HepG2 (cell line): Measurements from ENCODE around the gene SOX12. TPM values are rescaled to one million over a fixed set of nuclear protein-coding genes. Genes with fewer than 3 reads are reported as not detected.
A peak's percentile ranks its signal among the peaks of the same experiment; 100 is the strongest.

ENCODE experiments used
- ARNT2 ChIP-seq: sonication (generic); formaldehyde crosslinking; IDR thresholded peaks from 2 replicates; pipeline ENCODE4 v1.8.0; 2022; ENCODE audit warnings: mild to moderate bottlenecking, low read depth, missing genetic modification reagents, moderate library complexity
- CEBPG ChIP-seq: IDR thresholded peaks from 2 replicates; pipeline ENCODE4 v1.6.1; 2016
- CHD2 ChIP-seq: IDR thresholded peaks from 2 replicates; pipeline ENCODE4 v1.6.1; 2011; ENCODE audit warnings: low read depth, low read length, improper control_type of control experiment
- LCORL ChIP-seq, 2 experiments: fragments of 450-650 bp in 1 of 2; sonication (generic) in 1 of 2; formaldehyde crosslinking in 1 of 2; IDR thresholded peaks; 2 replicates each; pipeline versions ENCODE4 v1.5.0 to v1.6.1; 2017 to 2020; ENCODE audit warnings: antibody characterized with exemption in 1 of 2, missing genetic modification reagents in 1 of 2
- MXI1 ChIP-seq: IDR thresholded peaks from 3 replicates; pipeline ENCODE4 v1.6.1; 2012; ENCODE audit warnings: low read depth, low read length, inconsistent platforms, borderline replicate concordance
- POLR2A ChIP-seq, 2 experiments: IDR thresholded peaks; 2 replicates each; pipeline ENCODE4 v1.6.1; 2011; ENCODE audit warnings: low read depth in 2 of 2, low read length in 2 of 2, mild to moderate bottlenecking in 1 of 2, moderate library complexity in 1 of 2; ENCODE audit not compliant: insufficient read depth in 1 of 2
- SOX6 ChIP-seq, 2 experiments: fragments of 450-650 bp in 1 of 2; sonication (generic) in 1 of 2; formaldehyde crosslinking in 1 of 2; IDR thresholded peaks; 2 replicates each; pipeline versions ENCODE4 v1.4.0 to v1.6.1; 2017 to 2020; ENCODE audit warnings: antibody characterized with exemption in 1 of 2, mild to moderate bottlenecking in 1 of 2, missing genetic modification reagents in 1 of 2
- TAF1 ChIP-seq: sonication (generic); formaldehyde crosslinking; IDR thresholded peaks from 2 replicates; pipeline ENCODE4 v1.4.0; 2020; ENCODE audit warnings: missing genetic modification reagents
- TSC22D2 ChIP-seq: sonication (generic); formaldehyde crosslinking; IDR thresholded peaks from 2 replicates; pipeline ENCODE4 v1.5.1; 2020; ENCODE audit warnings: missing genetic modification reagents, mild to moderate bottlenecking, borderline replicate concordance
- ZNF124 ChIP-seq: sonication (generic); formaldehyde crosslinking; IDR thresholded peaks from 2 replicates; pipeline ENCODE4 v1.4.0; 2020; ENCODE audit warnings: missing genetic modification reagents
- ZNF280B ChIP-seq: sonication (generic); formaldehyde crosslinking; IDR thresholded peaks from 2 replicates; pipeline ENCODE4 v1.5.0; 2020; ENCODE audit warnings: missing genetic modification reagents, mild to moderate bottlenecking, borderline replicate concordance
- ZNF333 ChIP-seq: sonication (generic); formaldehyde crosslinking; IDR thresholded peaks from 2 replicates; pipeline ENCODE4 v1.4.0; 2020; ENCODE audit warnings: mild to moderate bottlenecking, missing genetic modification reagents, borderline replicate concordance
- ZNF510 ChIP-seq: sonication (generic); formaldehyde crosslinking; IDR thresholded peaks from 2 replicates; pipeline ENCODE4 v1.4.0; 2020; ENCODE audit warnings: low read depth, mild to moderate bottlenecking, missing genetic modification reagents
- ZNF687 ChIP-seq: sonication (generic); formaldehyde crosslinking; IDR thresholded peaks from 2 replicates; pipeline ENCODE4 v1.5.1; 2020; ENCODE audit warnings: mild to moderate bottlenecking, missing genetic modification reagents, moderate library complexity
- ZNF772 ChIP-seq: sonication (generic); formaldehyde crosslinking; IDR thresholded peaks from 2 replicates; pipeline ENCODE4 v1.5.0; 2020; ENCODE audit warnings: mild to moderate bottlenecking, missing genetic modification reagents
- ZNF816 ChIP-seq: sonication (generic); formaldehyde crosslinking; IDR thresholded peaks from 2 replicates; pipeline ENCODE4 v1.8.0; 2022; ENCODE audit warnings: missing genetic modification reagents, mild to moderate bottlenecking, borderline replicate concordance
- polyA plus RNA-seq, 8 experiments: library from polyadenylated mRNA; depleted of rRNA in 3 of 8; stranded (reverse) in 7 of 8; unstranded in 1 of 8; fragments of >200 nt; fragmentation: Illumina TruSeq in 4 of 8; extraction: Trizol in 4 of 8; gene quantifications; 2 replicates each; pipeline versions ENCODE4 v1.2.1 to v1.2.3, GENCODE V29; 2011 to 2016; ENCODE audit warnings: low read depth in 4 of 8, missing spikeins in 1 of 8, mixed read lengths in 1 of 8; ENCODE audit not compliant: insufficient read depth in 1 of 8
- total RNA-seq, 5 experiments: library from RNA; depleted of rRNA; stranded (reverse); fragments of >200 nt; fragmentation: Illumina TruSeq; extraction: Trizol; gene quantifications; 2 replicates each; pipeline ENCODE4 v1.2.3, GENCODE V29; 2016; ENCODE audit warnings: low read depth in 1 of 5
- TF ChIP-seq, protein P1 (sequence below), 2 experiments: sonication (generic) in 1 of 2; formaldehyde crosslinking in 1 of 2; IDR thresholded peaks; 2 replicates each; pipeline versions ENCODE4 v1.4.0 to v1.6.1; 2018 to 2020; ENCODE audit warnings: missing genetic modification reagents in 2 of 2, borderline replicate concordance in 1 of 2, low read depth in 1 of 2, mild to moderate bottlenecking in 1 of 2, missing biosample characterization in 1 of 2
- TF ChIP-seq, protein P2 (sequence below): sonication (generic); formaldehyde crosslinking; IDR thresholded peaks from 2 replicates; pipeline ENCODE4 v1.5.1; 2020; ENCODE audit warnings: mild to moderate bottlenecking, missing genetic modification reagents, borderline replicate concordance

The SOX12 gene
- total and polyA plus RNA-seq, 2 of the 13 experiments (the other 11 are each of a cell fraction or from before 2014, with no cell fraction given), result 10.0 to 18.7 TPM

DNA sequence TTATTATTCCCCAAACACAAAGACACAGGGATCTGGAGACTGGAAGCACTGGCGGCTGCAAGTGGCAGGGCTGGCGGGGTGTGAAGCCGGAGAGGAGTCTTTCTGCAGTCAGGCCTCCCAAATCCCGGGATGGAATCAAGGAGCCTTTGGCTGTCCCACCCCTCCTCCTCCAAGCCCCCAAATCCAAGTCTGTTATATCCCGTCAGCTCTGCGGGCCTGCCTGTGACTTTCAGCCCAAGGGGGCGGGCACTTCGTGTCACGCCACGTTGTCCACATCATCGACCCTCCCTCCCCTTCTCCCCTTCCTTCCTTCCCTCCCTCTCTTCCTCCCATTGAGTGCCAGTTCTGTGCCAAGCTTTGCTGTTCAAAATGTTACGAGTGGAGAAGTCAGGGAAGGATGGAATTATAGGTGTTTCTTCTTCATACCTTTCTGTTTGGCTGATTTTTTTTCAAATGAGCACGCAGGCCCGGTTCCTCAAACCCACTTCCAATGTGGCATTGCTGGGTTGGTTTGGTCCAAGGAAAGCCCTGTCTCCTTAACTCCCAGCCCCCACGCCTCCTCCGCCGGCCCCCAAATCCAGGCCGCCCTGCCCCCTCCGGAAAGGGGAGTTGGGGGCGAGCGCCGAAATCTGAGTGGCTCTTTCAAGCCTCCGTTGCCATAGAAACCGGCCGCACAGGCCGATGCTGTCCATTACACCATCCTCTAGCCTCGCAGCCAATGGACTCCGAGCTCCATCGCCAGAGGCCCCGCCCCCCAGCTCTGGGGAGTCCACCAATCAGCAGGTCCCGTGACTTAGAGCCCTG lies 15.3 kb upstream of the SOX12 start (continued):
- TF ChIP-seq, protein P1, sequence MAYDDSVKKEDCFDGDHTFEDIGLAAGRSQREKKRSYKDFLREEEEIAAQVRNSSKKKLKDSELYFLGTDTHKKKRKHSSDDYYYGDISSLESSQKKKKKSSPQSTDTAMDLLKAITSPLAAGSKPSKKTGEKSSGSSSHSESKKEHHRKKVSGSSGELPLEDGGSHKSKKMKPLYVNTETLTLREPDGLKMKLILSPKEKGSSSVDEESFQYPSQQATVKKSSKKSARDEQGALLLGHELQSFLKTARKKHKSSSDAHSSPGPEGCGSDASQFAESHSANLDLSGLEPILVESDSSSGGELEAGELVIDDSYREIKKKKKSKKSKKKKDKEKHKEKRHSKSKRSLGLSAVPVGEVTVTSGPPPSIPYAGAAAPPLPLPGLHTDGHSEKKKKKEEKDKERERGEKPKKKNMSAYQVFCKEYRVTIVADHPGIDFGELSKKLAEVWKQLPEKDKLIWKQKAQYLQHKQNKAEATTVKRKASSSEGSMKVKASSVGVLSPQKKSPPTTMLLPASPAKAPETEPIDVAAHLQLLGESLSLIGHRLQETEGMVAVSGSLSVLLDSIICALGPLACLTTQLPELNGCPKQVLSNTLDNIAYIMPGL (CRISPR knock-in tag; IDR thresholded peaks at IDR 0.05; ENCODE audit: borderline replicate concordance in 1 of 2, low read depth in 1 of 2), result peak; percentile 41 to 46; a peak in 1 of 4 replicates
- TF ChIP-seq CHD2, result peak; percentile 40; the same call in 1 of the 2 replicates
- TF ChIP-seq TAF1 (CRISPR knock-in tag), result peak; percentile 65
- peak; percentile 92 for TF ChIP-seq ZNF280B (CRISPR knock-in tag)
- peak; percentile 8; the same call in 1 of the 2 replicates for TF ChIP-seq CEBPG (CRISPR knock-in tag)
- TF ChIP-seq TSC22D2, result no peak
- 0 out of 2 replicates have a peak, but pooled peaks have one; percentile 27 for TF ChIP-seq ZNF124 (CRISPR knock-in tag)
- peak; percentile 45 for TF ChIP-seq ARNT2 (CRISPR knock-in tag)
- TF ChIP-seq ZNF510 (CRISPR knock-in tag), result 0 out of 2 replicates have a peak, but pooled peaks have one; percentile 31
- TF ChIP-seq SOX6 (IDR thresholded peaks at IDR 0.05), result no peak
- TF ChIP-seq SOX6 (CRISPR knock-in tag; IDR thresholded peaks at IDR 0.05), result peak; percentile 77
- peak; percentile 52 to 79 for TF ChIP-seq POLR2A (IDR thresholded peaks at IDR 0.05; ENCODE audit: insufficient read depth in 1 of 2, low read depth in 2 of 2, low read length in 2 of 2)
- peak; percentile 59; the same call in 2 of the 3 replicates for TF ChIP-seq MXI1
- peak; percentile 92 for TF ChIP-seq ZNF687 (CRISPR knock-in tag)
- TF ChIP-seq, protein P2, sequence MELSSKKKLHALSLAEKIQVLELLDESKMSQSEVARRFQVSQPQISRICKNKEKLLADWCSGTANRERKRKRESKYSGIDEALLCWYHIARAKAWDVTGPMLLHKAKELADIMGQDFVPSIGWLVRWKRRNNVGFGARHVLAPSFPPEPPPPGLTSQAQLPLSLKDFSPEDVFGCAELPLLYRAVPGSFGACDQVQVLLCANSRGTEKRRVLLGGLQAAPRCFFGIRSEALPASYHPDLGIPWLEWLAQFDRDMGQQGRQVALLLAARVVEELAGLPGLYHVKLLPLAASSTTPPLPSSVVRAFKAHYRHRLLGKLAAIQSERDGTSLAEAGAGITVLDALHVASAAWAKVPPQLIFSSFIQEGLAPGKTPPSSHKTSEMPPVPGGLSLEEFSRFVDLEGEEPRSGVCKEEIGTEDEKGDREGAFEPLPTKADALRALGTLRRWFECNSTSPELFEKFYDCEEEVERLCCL (CRISPR knock-in tag), result 0 out of 2 replicates have a peak, but pooled peaks have one; percentile 74
- peak; percentile 90 for TF ChIP-seq ZNF816 (CRISPR knock-in tag)
- peak; percentile 66; the same call in 1 of the 2 replicates for TF ChIP-seq ZNF772 (CRISPR knock-in tag)
- TF ChIP-seq LCORL (IDR thresholded peaks at IDR 0.05), result no peak
- TF ChIP-seq LCORL (CRISPR knock-in tag; IDR thresholded peaks at IDR 0.05), result 0 out of 2 replicates have a peak, but pooled peaks have one; percentile 34
- TF ChIP-seq ZNF333 (CRISPR knock-in tag), result peak; percentile 97
